Bone marrow (tissue), 2 donors: ENCODE results near the gene UTP3.
A peak's percentile ranks its signal among the peaks of the same experiment; 100 is the strongest.
"Not testable (repeated sequence)": the region's sequence is repeated elsewhere in the genome, so short reads cannot be mapped to it uniquely, and the experiment has no call there.

Source experiments
- DNase-seq, 2 donors: peaks; one replicate each; lab custom pipeline; 2025; lab: John Stamatoyannopoulos, UW

UTP3 gene

GRCh38 chr4:70687821-70688794 lies at the start of gene UTP3:
Gene UTP3 (plus strand): TSS chr4:70688532. CDS start chr4:70688678, 146 bp downstream.
- peak; percentile 84 to 95 for DNase-seq

- no peak for DNase-seq
Measured at GRCh38 chr4:70640192-70640591, 48.1 kb upstream of the UTP3 start.

GRCh38 chr4:70650741-70651140 lies 37.6 kb upstream of the UTP3 start:
- DNase-seq = not testable (repeated sequence)

GRCh38 chr4:70651864-70652506 lies 36.3 kb upstream of the UTP3 start:
- DNase-seq = peak in 1 of 2 donors; percentile 6

GRCh38 chr4:70654605-70655011 lies 33.7 kb upstream of the UTP3 start:
- DNase-seq = no peak

GRCh38 chr4:70657326-70657725 lies 31.0 kb upstream of the UTP3 start:
- DNase-seq = no peak

GRCh38 chr4:70658418-70658817 lies 29.9 kb upstream of the UTP3 start:
- no peak for DNase-seq

GRCh38 chr4:70660106-70660505 lies 28.2 kb upstream of the UTP3 start:
- DNase-seq = no peak

- not testable (repeated sequence) for DNase-seq
Measured at GRCh38 chr4:70661309-70661922, 26.9 kb upstream of the UTP3 start.

- DNase-seq = peak in 1 of 2 donors; percentile 29
Measured at GRCh38 chr4:70666369-70666768, 22.0 kb upstream of the UTP3 start, which contains the start of gene JCHAIN. Gene JCHAIN (minus strand): TSS chr4:70666508. CDS start chr4:70666490, 18 bp downstream.

- DNase-seq = no peak
Measured at GRCh38 chr4:70667740-70668535, 20.4 kb upstream of the UTP3 start.

- no peak for DNase-seq
Measured at GRCh38 chr4:70670332-70671014, 17.9 kb upstream of the UTP3 start.

- DNase-seq = no peak
Measured at GRCh38 chr4:70671091-70671490, 17.2 kb upstream of the UTP3 start.

GRCh38 chr4:70674191-70674590 lies 14.1 kb upstream of the UTP3 start:
- DNase-seq = no peak

- no peak for DNase-seq
Measured at GRCh38 chr4:70674731-70675130, 13.6 kb upstream of the UTP3 start.

GRCh38 chr4:70676554-70677090 lies 11.7 kb upstream of the UTP3 start:
- no peak for DNase-seq

- no peak for DNase-seq
Measured at GRCh38 chr4:70678383-70678999, 9.8 kb upstream of the UTP3 start.

- no peak for DNase-seq
Measured at GRCh38 chr4:70680934-70681333, 7.4 kb upstream of the UTP3 start.

- DNase-seq = no peak
Measured at GRCh38 chr4:70681704-70682103, 6.6 kb upstream of the UTP3 start.

- DNase-seq = not testable (repeated sequence)
Measured at GRCh38 chr4:70682142-70682541, 6.2 kb upstream of the UTP3 start.
